HPDE6-E6E7 (cell line): ENCODE results near the gene LILRA6.
"Not testable (repeated sequence)": the region's sequence is repeated elsewhere in the genome, so short reads cannot be mapped to it uniquely, and the experiment has no call there.

ENCODE experiments used
- DNase-seq: peaks from one replicate; pipeline ENCODE4 v3.0.0; 2011; ENCODE audit warnings: missing footprints; ENCODE audit errors: extremely low spot score

The LILRA6 gene

GRCh38 chr19:54207983-54208783 is 34.4 kb downstream of the LILRA6 start:
- no peak for DNase-seq

GRCh38 chr19:54207676-54207982 is 35.0 kb downstream of the LILRA6 start:
- DNase-seq, result no peak

- DNase-seq, result not testable (repeated sequence)
These were observed 35.4 kb downstream of the LILRA6 start for GRCh38 chr19:54207193-54207592.

- DNase-seq, result no peak
These were observed 35.8 kb downstream of the LILRA6 start for GRCh38 chr19:54206831-54207177.

- DNase-seq, result no peak
These were observed 36.4 kb downstream of the LILRA6 start for GRCh38 chr19:54206030-54206830.

- no peak for DNase-seq
These were observed 37.7 kb downstream of the LILRA6 start for GRCh38 chr19:54204767-54205468.

- DNase-seq, result no peak
These were observed 39.4 kb downstream of the LILRA6 start for GRCh38 chr19:54203151-54203611.

- no peak for DNase-seq
These were observed 40.6 kb downstream of the LILRA6 start for GRCh38 chr19:54201980-54202379.

- DNase-seq, result no peak
These were observed 41.4 kb downstream of the LILRA6 start for GRCh38 chr19:54201172-54201701.

GRCh38 chr19:54199401-54199800 is 43.2 kb downstream of the LILRA6 start:
- DNase-seq, result no peak

GRCh38 chr19:54197121-54197520 is 45.5 kb downstream of the LILRA6 start:
- no peak for DNase-seq

- DNase-seq, result no peak
These were observed 46.1 kb downstream of the LILRA6 start for GRCh38 chr19:54196536-54196935.

GRCh38 chr19:54194463-54194862 is 48.1 kb downstream of the LILRA6 start:
- DNase-seq, result not testable (repeated sequence)

GRCh38 chr19:54193011-54193410 is 49.6 kb downstream of the LILRA6 start:
- no peak for DNase-seq

GRCh38 chr19:54191811-54192453 is 50.7 kb downstream of the LILRA6 start:
- DNase-seq, result no peak

GRCh38 chr19:54191011-54191810 is 51.4 kb downstream of the LILRA6 start, which contains the start of gene TSEN34:
TSS of gene TSEN34 (plus strand) at chr19:54191308. CDS start at chr19:54191365, 57 bp downstream.
- DNase-seq, result no peak

GRCh38 chr19:54190503-54191010 is 52.0 kb downstream of the LILRA6 start:
- DNase-seq, result peak; percentile 77

- DNase-seq, result peak; percentile 83
These were observed 52.7 kb downstream of the LILRA6 start for GRCh38 chr19:54189735-54190502.

- peak; percentile 88 for DNase-seq
These were observed 53.4 kb downstream of the LILRA6 start, which contains the start of gene MBOAT7 for GRCh38 chr19:54189145-54189734. TSS of gene MBOAT7 (minus strand) at chr19:54189580. CDS start at chr19:54188508, 1,072 bp downstream.
